Adipocyte (in vitro differentiated cells): ENCODE results near the gene SLC48A1.

Experiments
- DNase-seq: peaks from one replicate; pipeline ENCODE4 v3.0.0-alpha.2; 2015; ENCODE audit warnings: low read depth
- H3K27me3 ChIP-seq: replicated peaks from 2 replicates; pipeline ENCODE4 v1.7.0; 2013; ENCODE audit warnings: mild to moderate bottlenecking, low read length, moderate library complexity; ENCODE audit not compliant: control insufficient read depth, insufficient read depth
- H3K36me3 ChIP-seq: 2 replicates; pipeline ENCODE4 v1.7.0; 2013; ENCODE audit warnings: low read length, mild to moderate bottlenecking, moderate library complexity; ENCODE audit not compliant: control insufficient read depth, insufficient read depth, severe bottlenecking
- H3K4me1 ChIP-seq: 2 replicates; pipeline ENCODE4 v1.7.0; 2013; ENCODE audit warnings: mild to moderate bottlenecking, low read length, moderate library complexity; ENCODE audit not compliant: control insufficient read depth, insufficient read depth
- H3K4me3 ChIP-seq: 2 replicates; pipeline ENCODE4 v1.7.0; 2013; ENCODE audit warnings: mild to moderate bottlenecking, low read length, moderate library complexity
- H3K9ac ChIP-seq: 2 replicates; pipeline ENCODE4 v1.7.0; 2013; ENCODE audit warnings: mild to moderate bottlenecking, low read length, moderate library complexity
- H3K9me3 ChIP-seq: 2 replicates; pipeline ENCODE4 v1.7.0; 2013; ENCODE audit warnings: mild to moderate bottlenecking, low read length, moderate library complexity; ENCODE audit not compliant: control insufficient read depth

The SLC48A1 gene

DNA sequence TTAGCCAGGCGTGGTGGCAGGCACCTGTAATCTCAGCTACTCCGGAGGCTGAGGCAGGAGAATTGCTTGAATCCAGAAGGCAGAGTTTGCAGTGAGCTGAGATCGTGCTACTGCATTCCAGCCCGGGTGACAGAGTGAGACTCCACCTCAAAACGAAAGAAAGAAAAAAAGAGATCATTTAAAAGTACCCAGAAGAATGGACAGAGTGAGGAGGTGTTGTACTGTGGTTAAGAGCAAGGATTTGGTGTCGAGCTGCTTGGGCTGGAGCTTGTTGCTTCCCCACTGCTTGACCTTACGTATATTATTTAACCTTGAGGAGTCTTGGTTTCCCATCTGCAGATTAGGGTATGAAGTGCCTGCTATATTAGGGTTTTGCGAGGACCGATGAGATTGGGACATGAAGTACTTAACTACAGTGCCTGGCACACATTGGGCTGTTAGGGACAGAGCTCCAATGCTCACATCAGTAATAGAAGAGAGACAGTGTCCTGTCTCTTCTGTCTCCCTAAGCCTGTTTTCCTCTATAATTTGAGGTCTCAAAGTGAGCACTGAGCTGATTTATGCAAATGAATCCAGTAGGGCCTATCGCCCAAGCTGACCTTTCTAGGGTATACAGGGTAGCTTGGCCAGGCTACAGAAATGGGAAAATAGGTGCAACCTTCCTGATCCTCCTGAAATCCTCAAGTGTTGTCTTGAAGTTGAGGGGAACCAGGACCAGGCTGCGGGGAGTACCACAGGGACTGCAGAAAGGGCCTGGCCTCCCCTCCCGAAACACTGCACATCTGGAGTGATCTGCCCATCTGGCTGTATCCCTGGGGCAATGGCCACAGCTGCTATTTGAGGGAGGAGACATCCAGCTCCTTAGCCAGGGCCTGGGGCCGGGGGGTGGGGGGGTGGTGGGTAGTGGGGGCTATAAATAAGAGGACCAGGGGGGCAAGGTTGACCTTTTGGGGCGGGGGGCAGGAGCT, 55.3 kb downstream of the SLC48A1 start:
- peak overlapping the region; percentile 63 for H3K9ac ChIP-seq
- no peak overlapping the region for H3K4me3 ChIP-seq
- H3K36me3 ChIP-seq = no peaks in the 10 kb centered on the region
- H3K9me3 ChIP-seq = no peaks in the 10 kb centered on the region
- no peaks in the 10 kb centered on the region for H3K27me3 ChIP-seq
- H3K4me1 ChIP-seq = peaks cover 57% of the 10 kb centered on the region
- DNase-seq = no peak

DNA sequence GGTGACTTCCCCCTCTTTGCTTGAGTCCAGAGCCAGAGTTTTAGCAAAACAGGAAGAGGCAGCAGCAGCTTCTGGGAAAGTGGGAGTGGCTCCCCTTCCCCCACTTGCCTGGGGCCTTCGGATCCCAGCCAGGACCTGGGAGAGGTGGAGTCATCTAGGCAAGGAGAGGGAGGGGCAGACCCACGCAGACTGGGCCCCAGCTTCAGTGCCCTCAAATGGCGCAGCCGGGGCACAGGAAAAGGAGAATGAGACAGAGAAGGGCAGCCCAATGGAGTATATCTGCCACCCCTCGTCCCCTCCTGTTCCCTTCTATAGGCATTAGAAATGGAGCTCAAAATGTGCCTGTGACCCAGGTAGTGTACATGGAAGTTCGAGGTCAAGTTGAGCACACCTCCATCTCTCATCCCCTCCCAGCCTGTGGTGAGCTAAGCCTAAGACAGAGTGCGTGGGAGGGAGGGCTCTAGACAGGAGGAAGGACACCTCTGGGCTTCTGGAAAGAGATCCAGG, 56.0 kb downstream of the SLC48A1 start:
- peak overlapping the region; percentile 15 for H3K4me3 ChIP-seq
- H3K36me3 ChIP-seq = no peaks in the 10 kb centered on the region
- peak; percentile 86 for DNase-seq
- no peaks in the 10 kb centered on the region for H3K9me3 ChIP-seq
- no peaks in the 10 kb centered on the region for H3K27me3 ChIP-seq
- H3K9ac ChIP-seq = peak overlapping the region; percentile 72
- H3K4me1 ChIP-seq = peaks cover 51% of the 10 kb centered on the region

DNA sequence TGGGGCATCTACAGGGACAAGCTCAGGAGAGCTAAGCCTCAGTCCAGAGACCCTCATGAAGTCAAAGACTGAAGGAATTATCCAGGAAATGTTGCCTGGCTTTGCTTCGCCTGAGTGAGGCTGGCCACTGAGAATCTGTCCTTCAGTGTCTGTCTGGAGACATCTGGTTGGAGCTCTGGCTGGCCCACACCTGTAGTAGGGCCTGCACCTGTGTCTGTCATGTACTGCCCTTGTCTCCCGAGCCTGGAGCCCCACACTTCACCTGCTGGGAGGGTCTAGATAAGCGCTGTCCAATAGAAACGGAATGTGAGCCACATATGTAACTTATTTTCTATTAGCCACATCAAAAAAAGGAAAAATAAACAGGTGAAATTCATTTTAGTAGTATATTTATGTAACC, 56.5 kb downstream of the SLC48A1 start:
- no peaks in the 10 kb centered on the region for H3K27me3 ChIP-seq
- H3K9me3 ChIP-seq = no peaks in the 10 kb centered on the region
- H3K9ac ChIP-seq = peak overlapping the region; percentile 72
- H3K4me3 ChIP-seq = peak overlapping the region; percentile 15
- H3K36me3 ChIP-seq = no peaks in the 10 kb centered on the region
- DNase-seq = no peak
- peaks cover 51% of the 10 kb centered on the region for H3K4me1 ChIP-seq
